ENCODE results near the gene ECI1.
"Not testable (repeated sequence)": the region's sequence is repeated elsewhere in the genome, so short reads cannot be mapped to it uniquely, and the experiment has no call there.

ECI1 gene

DNA sequence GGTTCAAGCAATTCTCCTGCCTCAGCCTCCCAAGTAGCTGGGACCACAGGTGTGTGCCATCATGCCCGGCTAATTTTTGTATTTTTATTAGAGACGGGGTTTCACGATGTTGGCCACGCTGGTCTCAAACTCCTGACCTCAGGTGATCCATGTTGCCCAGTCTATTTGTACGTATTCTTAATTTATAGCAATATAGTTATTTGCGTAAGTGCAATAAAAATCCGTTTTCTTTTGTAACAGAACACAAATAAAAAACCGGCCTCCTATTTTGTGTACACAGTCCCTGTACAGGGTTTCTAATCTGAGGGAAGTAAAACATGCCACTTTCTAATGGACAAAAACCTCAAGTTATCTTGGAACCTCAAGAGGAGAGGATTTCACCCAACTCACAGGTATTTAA lies 8.9 kb upstream of the ECI1 start:
- TF ChIP-seq CTCF (IDR thresholded peaks at IDR 0.05; ENCODE audit: insufficient read depth, low read depth, low read length, missing control alignments), result no peak
- DNase-seq (ENCODE audit: low read depth), result no peak
- H3K4me3 ChIP-seq (ENCODE audit: low read length), result no peak overlapping the region

DNA sequence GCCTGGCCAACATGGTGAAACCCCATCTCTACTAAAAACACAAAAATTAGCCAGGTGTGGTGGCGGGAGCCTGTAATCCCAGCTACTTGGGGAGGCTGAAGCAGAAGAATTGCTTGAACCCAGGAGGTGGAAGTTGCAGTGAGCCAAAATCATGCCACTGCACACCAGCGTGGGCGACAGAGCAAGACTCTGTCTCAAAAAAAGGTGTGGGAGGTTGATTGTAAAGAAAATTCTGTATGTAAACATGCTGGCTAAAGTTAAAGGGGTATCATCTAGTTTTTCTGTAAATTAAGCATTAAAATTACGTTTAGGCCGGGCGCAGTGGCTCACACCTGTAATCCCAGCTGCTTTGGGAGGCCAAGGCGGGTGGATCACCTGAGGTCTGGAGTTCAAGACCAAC lies 7.1 kb upstream of the ECI1 start:
- not testable (repeated sequence) for DNase-seq (ENCODE audit: low read depth); H3K4me3 ChIP-seq (ENCODE audit: low read length)

DNA sequence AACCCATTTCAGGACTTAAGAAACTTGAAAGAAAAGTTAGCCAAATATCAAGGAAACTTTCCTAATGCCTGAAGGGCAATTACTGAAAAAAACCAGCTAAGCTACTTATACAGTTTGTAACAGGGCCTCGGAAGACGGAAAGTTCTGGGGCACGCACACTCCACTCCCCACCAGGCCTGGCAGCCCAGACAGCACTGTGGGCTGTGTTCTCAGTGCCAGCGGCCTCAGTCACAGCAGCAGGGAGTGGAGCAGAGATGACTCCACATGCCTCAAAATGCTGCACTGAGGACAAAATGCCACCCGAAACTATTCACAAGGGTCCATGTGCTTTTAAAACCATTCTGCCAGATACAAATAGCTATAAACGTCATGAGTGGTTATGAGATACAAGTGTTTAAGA lies 6.3 kb upstream of the ECI1 start:
- H3K4me3 ChIP-seq (ENCODE audit: low read length), result no peak overlapping the region
- DNase-seq (ENCODE audit: low read depth), result no peak

GRCh38 chr16:2256531-2257140 lies 5.2 kb upstream of the ECI1 start:
- no peak overlapping the region for H3K4me3 ChIP-seq (ENCODE audit: low read length)
- no peak for TF ChIP-seq CTCF (IDR thresholded peaks at IDR 0.05; ENCODE audit: insufficient read depth, low read depth, low read length, missing control alignments)
- no peak for DNase-seq (ENCODE audit: low read depth)

More for the DNA sequence above, 6.3 kb upstream of the ECI1 start:
- TF ChIP-seq CTCF (IDR thresholded peaks at IDR 0.05; ENCODE audit: insufficient read depth, low read depth, low read length, missing control alignments), result no peak

DNA sequence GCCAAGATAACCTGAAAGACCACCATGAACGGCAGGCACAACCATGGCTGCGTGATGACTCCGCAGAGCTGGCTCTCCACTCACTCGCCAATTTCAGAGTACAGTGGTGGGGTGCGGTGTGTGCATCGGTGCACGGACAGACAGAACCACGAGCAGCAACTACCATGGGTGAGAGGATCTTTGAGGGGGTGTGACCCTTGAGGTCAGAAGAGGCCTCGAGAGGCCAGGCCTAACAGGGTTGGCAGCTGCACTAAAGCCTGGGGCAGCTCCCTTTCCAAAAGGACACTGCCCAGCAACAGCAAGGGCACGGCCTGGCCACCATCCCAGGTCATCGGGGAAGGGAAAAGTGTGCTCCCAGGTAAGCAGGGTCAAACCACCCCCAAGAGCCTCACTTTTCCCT lies 1.9 kb upstream of the ECI1 start:
- TF ChIP-seq CTCF (IDR thresholded peaks at IDR 0.05; ENCODE audit: insufficient read depth, low read depth, low read length, missing control alignments), result no peak
- no peak for DNase-seq (ENCODE audit: low read depth)
- H3K4me3 ChIP-seq (ENCODE audit: low read length), result no peak overlapping the region

DNA sequence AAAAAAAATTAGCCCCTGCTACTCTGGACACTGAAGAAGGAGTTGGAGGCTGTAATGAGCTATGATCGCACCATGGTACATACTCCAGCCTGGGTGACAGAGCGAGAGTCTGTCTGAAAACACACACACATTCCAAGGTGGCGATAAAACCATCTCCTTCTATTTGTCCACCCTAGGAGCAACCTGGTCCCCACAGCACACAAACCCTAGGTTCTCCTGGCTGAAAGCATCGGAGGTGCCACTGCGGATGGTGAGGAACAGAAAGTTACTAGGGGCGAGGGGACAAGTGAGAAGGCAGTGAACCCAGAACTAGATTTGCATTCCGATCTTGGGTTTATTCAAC lies 1.4 kb upstream of the ECI1 start:
- no peak overlapping the region for H3K4me3 ChIP-seq (ENCODE audit: low read length)
- no peak for TF ChIP-seq CTCF (IDR thresholded peaks at IDR 0.05; ENCODE audit: insufficient read depth, low read depth, low read length, missing control alignments)
- no peak for DNase-seq (ENCODE audit: low read depth)

GRCh38 chr16:2250652-2251295 lies 613 bp downstream of the ECI1 start:
- DNase-seq (ENCODE audit: low read depth), result peak; percentile 52
- no peak for TF ChIP-seq CTCF (IDR thresholded peaks at IDR 0.05; ENCODE audit: insufficient read depth, low read depth, low read length, missing control alignments)

More at GRCh38 chr16:2250652-2251295, 613 bp downstream of the ECI1 start:
- peak overlapping the region; percentile 63 for H3K4me3 ChIP-seq (ENCODE audit: low read length)

All from epithelial cell of esophagus (primary cell).